SU-DHL-6 (cell line): ENCODE results near the gene ANTXRL.
"Not testable (repeated sequence)": the region's sequence is repeated elsewhere in the genome, so short reads cannot be mapped to it uniquely, and the experiment has no call there.

Source experiments
- H2AFZ ChIP-seq: fragments of 200-600 bp; sonication (generic); 2 replicates; pipeline ENCODE4 v1.6.1; 2014; ENCODE audit warnings: low read depth, mild to moderate bottlenecking, moderate library complexity, mixed read lengths, antibody characterized with exemption, low read length; ENCODE audit not compliant: severe bottlenecking
- H3F3A ChIP-seq: fragments of 200-600 bp; shearing (Covaris generic); 2 replicates; pipeline ENCODE4 v1.6.0; 2016; ENCODE audit warnings: antibody characterized with exemption, mild to moderate bottlenecking; ENCODE audit not compliant: insufficient read depth
- H3K27ac ChIP-seq: fragments of 200-600 bp; sonication (generic); 2 replicates; pipeline ENCODE4 v1.5.1; 2016; ENCODE audit warnings: low read depth, mild to moderate bottlenecking, low read length, moderate library complexity, mixed read lengths
- H3K27me3 ChIP-seq: fragments of 200-600 bp; sonication (generic), shearing (Covaris generic); 2 replicates; pipeline ENCODE4 v1.6.0; 2014; ENCODE audit warnings: mild to moderate bottlenecking, low read length
- H3K36me3 ChIP-seq: fragments of 200-600 bp; sonication (generic); 2 replicates; pipeline ENCODE4 v1.6.1; 2014; ENCODE audit warnings: mild to moderate bottlenecking, low read length, mixed read lengths
- H3K4me2 ChIP-seq: fragments of 300-600, 200-600 bp; shearing (Covaris generic), sonication (generic); 2 replicates; pipeline ENCODE4 v1.6.0; 2014; ENCODE audit warnings: low read length, low read depth, mild to moderate bottlenecking; ENCODE audit not compliant: poor library complexity, severe bottlenecking
- H3K4me3 ChIP-seq: fragments of 200-600 bp; sonication (generic); 2 replicates; pipeline ENCODE4 v1.5.1; 2014; ENCODE audit warnings: antibody characterized with exemption, low read length, mild to moderate bottlenecking, mixed read lengths; ENCODE audit not compliant: insufficient read depth, poor library complexity, severe bottlenecking
- H3K79me2 ChIP-seq: fragments of 200-600 bp; sonication (generic); 2 replicates; pipeline ENCODE4 v1.6.1; 2014; ENCODE audit warnings: mild to moderate bottlenecking, low read length, moderate library complexity; ENCODE audit not compliant: insufficient read depth
- H3K9ac ChIP-seq: fragments of 200-600 bp; sonication (generic); 2 replicates; pipeline ENCODE4 v1.7.0; 2014; ENCODE audit warnings: mild to moderate bottlenecking, low read length
- H3K9me2 ChIP-seq: fragments of 200-600 bp; sonication (generic); replicated peaks from 2 replicates; pipeline ENCODE4 v1.6.1; 2014; ENCODE audit warnings: low read length; ENCODE audit not compliant: insufficient read depth
- H3K9me3 ChIP-seq: fragments of 200-600 bp; sonication (generic); 2 replicates; pipeline ENCODE4 v1.6.1; 2014; ENCODE audit warnings: low read length, mixed read lengths; ENCODE audit not compliant: insufficient read depth
- H4K20me1 ChIP-seq: fragments of 200-600 bp; sonication (generic); 2 replicates; pipeline ENCODE4 v1.6.1; 2014; ENCODE audit warnings: low read depth, mild to moderate bottlenecking, antibody characterized with exemption, low read length, moderate library complexity, mixed read lengths
- CTCF ChIP-seq: fragments of 200-600 bp; sonication (generic); IDR thresholded peaks from one replicate; pipeline ENCODE4 v1.5.1; 2017; ENCODE audit warnings: antibody characterized with exemption, mild to moderate bottlenecking, low read length, moderate library complexity; ENCODE audit not compliant: insufficient read depth, poor library complexity, severe bottlenecking
- EZH2phosphoT487 ChIP-seq: fragments of 200-600 bp; sonication (generic), shearing (Covaris generic); conservative IDR thresholded peaks from 2 replicates; pipeline ENCODE4 v1.6.1; 2018; ENCODE audit warnings: mild to moderate bottlenecking, antibody characterized with exemption, low read length, moderate library complexity, mixed read lengths

ANTXRL gene

GRCh38 chr10:46264336-46264735, 22.5 kb upstream of the ANTXRL start:
- no peak overlapping the region for H3K27ac ChIP-seq
- no peak overlapping the region for H3K4me2 ChIP-seq
- no peaks in the 10 kb centered on the region for H3K79me2 ChIP-seq
- H3F3A ChIP-seq = no peaks in the 10 kb centered on the region
- H3K36me3 ChIP-seq = no peaks in the 10 kb centered on the region
- H3K9me3 ChIP-seq = no peaks in the 10 kb centered on the region
- no peaks in the 10 kb centered on the region for H3K27me3 ChIP-seq
- no peak overlapping the region for H3K9ac ChIP-seq
- H2AFZ ChIP-seq = no peak overlapping the region
- H3K4me3 ChIP-seq = no peak overlapping the region
- TF ChIP-seq EZH2phosphoT487 = no peak
- TF ChIP-seq CTCF = no peak
- no peaks in the 10 kb centered on the region for H4K20me1 ChIP-seq
- no peaks in the 10 kb centered on the region for H3K9me2 ChIP-seq

- no peaks in the 10 kb centered on the region for H3K9me2 ChIP-seq
- no peak overlapping the region for H3K4me3 ChIP-seq
- no peaks in the 10 kb centered on the region for H3K9me3 ChIP-seq
- H3K4me2 ChIP-seq = no peak overlapping the region
- TF ChIP-seq CTCF = no peak
- TF ChIP-seq EZH2phosphoT487 = no peak
- no peaks in the 10 kb centered on the region for H4K20me1 ChIP-seq
- no peaks in the 10 kb centered on the region for H3K36me3 ChIP-seq
- H3K27me3 ChIP-seq = no peaks in the 10 kb centered on the region
- no peaks in the 10 kb centered on the region for H3F3A ChIP-seq
- no peak overlapping the region for H2AFZ ChIP-seq
- H3K27ac ChIP-seq = no peak overlapping the region
- no peaks in the 10 kb centered on the region for H3K79me2 ChIP-seq
- no peak overlapping the region for H3K9ac ChIP-seq
Measured at GRCh38 chr10:46264737-46265368, 21.9 kb upstream of the ANTXRL start.

- H3K27ac ChIP-seq, H3K9ac ChIP-seq, H3K27me3 ChIP-seq: not testable (repeated sequence)
Measured at GRCh38 chr10:46265566-46266305, 21.1 kb upstream of the ANTXRL start.

GRCh38 chr10:46266306-46266985, 20.4 kb upstream of the ANTXRL start:
- Histone ChIP-seq H3K9me2 (no peaks in the 10 kb centered on the region), H3K27ac (no peak overlapping the region), H3K36me3 (no peaks in the 10 kb centered on the region), H3K27me3 (no peaks in the 10 kb centered on the region), H3K9ac (no peak overlapping the region), H3F3A (no peaks in the 10 kb centered on the region), H3K79me2 (no peaks in the 10 kb centered on the region), H3K4me2 (no peak overlapping the region), H2AFZ (no peak overlapping the region), H3K9me3 (no peaks in the 10 kb centered on the region), H4K20me1 (no peaks in the 10 kb centered on the region), H3K4me3 (no peak overlapping the region)
- no peak for TF ChIP-seq EZH2phosphoT487
- no peak for TF ChIP-seq CTCF

More at GRCh38 chr10:46265566-46266305, 21.1 kb upstream of the ANTXRL start:
- H3K4me3 ChIP-seq, H3K79me2 ChIP-seq, H3K9me3 ChIP-seq, H3K9me2 ChIP-seq, H3F3A ChIP-seq, H2AFZ ChIP-seq, H3K4me2 ChIP-seq, H4K20me1 ChIP-seq, H3K36me3 ChIP-seq: not testable (repeated sequence)
